ENCODE results near the gene GGCT. TPM values are rescaled to one million over a fixed set of nuclear protein-coding genes. Genes with fewer than 3 reads are reported as not detected.

GGCT gene
- polyA plus RNA-seq, 2 of the 4 experiments (the other 2 are of a cell fraction) = 69.7 to 79.6 TPM

DNA sequence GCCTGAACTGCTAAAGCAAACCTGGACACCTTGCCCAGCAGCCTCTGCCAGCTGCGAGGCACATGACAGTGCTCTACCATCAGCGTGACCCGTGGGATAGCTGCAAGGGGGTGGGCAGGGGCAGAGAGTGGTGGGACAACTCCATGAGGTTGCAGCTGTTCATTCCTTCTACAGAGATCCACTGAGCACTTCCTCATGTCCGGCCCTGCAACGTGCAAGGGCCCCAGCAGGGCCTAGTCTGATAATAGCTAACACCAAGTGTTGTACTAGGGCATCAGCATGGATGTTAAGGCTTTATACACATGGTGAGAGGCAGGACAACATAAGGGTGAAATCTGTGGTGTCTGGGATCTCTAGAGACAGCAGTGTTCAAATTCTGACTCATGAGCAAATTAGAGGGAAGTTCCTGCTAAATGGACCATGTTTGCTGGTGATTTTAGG is 40.4 kb downstream of the GGCT start:
- Histone ChIP-seq H3K9me3 (no peaks in the 10 kb centered on the region), H3K4me3 (no peak overlapping the region), H3K4me2 (peak overlapping the region; percentile 13; the same call in 1 of the 3 replicates), H3K4me1 (peaks cover 62% of the 10 kb centered on the region), H3K27ac (peak overlapping the region in 1 of 2 experiments; percentile 60; a peak in 3 of 6 replicates)
- TF ChIP-seq RAD21 (conservative IDR thresholded peaks at IDR 0.05 in 1 of 2, IDR thresholded peaks at IDR 0.05 in 1 of 2) = no peak
- TF ChIP-seq, protein P1, sequence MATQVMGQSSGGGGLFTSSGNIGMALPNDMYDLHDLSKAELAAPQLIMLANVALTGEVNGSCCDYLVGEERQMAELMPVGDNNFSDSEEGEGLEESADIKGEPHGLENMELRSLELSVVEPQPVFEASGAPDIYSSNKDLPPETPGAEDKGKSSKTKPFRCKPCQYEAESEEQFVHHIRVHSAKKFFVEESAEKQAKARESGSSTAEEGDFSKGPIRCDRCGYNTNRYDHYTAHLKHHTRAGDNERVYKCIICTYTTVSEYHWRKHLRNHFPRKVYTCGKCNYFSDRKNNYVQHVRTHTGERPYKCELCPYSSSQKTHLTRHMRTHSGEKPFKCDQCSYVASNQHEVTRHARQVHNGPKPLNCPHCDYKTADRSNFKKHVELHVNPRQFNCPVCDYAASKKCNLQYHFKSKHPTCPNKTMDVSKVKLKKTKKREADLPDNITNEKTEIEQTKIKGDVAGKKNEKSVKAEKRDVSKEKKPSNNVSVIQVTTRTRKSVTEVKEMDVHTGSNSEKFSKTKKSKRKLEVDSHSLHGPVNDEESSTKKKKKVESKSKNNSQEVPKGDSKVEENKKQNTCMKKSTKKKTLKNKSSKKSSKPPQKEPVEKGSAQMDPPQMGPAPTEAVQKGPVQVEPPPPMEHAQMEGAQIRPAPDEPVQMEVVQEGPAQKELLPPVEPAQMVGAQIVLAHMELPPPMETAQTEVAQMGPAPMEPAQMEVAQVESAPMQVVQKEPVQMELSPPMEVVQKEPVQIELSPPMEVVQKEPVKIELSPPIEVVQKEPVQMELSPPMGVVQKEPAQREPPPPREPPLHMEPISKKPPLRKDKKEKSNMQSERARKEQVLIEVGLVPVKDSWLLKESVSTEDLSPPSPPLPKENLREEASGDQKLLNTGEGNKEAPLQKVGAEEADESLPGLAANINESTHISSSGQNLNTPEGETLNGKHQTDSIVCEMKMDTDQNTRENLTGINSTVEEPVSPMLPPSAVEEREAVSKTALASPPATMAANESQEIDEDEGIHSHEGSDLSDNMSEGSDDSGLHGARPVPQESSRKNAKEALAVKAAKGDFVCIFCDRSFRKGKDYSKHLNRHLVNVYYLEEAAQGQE (IDR thresholded peaks at IDR 0.05) = no peak
- no peak for TF ChIP-seq CEBPB (IDR thresholded peaks at IDR 0.05)
- TF ChIP-seq KDM1A (IDR thresholded peaks at IDR 0.05; ENCODE audit: low read depth) = no peak
- TF ChIP-seq, protein P2, sequence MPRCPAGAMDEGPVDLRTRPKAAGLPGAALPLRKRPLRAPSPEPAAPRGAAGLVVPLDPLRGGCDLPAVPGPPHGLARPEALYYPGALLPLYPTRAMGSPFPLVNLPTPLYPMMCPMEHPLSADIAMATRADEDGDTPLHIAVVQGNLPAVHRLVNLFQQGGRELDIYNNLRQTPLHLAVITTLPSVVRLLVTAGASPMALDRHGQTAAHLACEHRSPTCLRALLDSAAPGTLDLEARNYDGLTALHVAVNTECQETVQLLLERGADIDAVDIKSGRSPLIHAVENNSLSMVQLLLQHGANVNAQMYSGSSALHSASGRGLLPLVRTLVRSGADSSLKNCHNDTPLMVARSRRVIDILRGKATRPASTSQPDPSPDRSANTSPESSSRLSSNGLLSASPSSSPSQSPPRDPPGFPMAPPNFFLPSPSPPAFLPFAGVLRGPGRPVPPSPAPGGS (IDR thresholded peaks at IDR 0.05) = no peak
- ChIA-PET POLR2A (interaction anchor here (2.2 kb wide), 1 partner anchor 14 kb away, joined by 12 read pairs; the partner anchor contains the start of gene NOD1), CTCF (interaction anchor here (1.0 kb wide), 1 partner anchor 17 kb away, joined by 3 read pairs; no protein-coding TSS in a partner anchor)
- no peak for FAIRE-seq
- no peak for DNase-seq (ENCODE audit: low read depth in 1 of 2, low spot score in 1 of 2)
- ATAC-seq = no peak
- 99% methylated on average over 5 of the region's 5 CpGs for WGBS (ENCODE audit: missing lambda C conversion rate)

DNA sequence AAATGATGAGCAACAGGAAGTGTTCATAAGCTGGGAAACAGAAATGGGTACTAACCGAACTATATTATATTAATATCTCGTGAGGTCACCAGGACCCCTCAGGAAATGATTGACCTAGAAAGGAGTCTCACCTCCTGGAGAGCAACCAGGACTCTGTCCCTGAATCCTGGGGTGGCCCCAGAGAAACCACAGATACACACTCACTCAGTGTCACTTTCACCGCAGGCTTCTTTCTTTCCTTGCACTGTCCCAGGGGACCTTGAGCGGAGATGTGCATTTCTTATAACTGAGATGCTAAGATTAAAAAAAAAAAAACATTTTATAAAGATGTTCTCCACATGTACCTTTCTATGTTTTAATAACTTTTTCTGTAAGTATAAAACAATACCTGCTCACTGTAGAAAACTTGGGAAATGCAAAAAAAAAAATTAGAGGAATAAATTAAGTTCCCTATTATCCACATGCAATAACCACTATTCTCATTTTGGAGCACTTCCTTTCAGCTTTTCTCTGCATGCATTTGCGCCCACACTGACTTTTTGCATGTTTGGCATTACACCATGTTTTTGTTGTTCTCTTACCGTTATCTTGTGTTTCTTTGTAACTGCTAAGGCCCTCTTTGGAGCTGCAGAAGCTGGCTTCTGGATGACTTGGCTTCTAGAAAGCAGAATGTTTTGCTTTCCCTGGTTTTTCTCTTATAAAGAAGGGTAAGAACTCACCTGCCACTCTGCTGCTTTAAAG is 41.1 kb downstream of the GGCT start:
- ATAC-seq (no peak), DNase-seq (ENCODE audit: low read depth in 1 of 2, low spot score in 1 of 2) (no peak), FAIRE-seq (no peak)
- ChIA-PET POLR2A (no interaction called here), CTCF (interaction anchor here (1.1 kb wide), 1 partner anchor 11 kb away, joined by 3 read pairs; no protein-coding TSS in a partner anchor)
- WGBS (ENCODE audit: missing lambda C conversion rate) = 89% methylated on average over 6 of the region's 6 CpGs
- no peaks in the 10 kb centered on the region for H3K9me3 ChIP-seq
- H3K4me3 ChIP-seq = no peak overlapping the region
- no peak overlapping the region for H3K4me2 ChIP-seq
- TF ChIP-seq, protein P3, sequence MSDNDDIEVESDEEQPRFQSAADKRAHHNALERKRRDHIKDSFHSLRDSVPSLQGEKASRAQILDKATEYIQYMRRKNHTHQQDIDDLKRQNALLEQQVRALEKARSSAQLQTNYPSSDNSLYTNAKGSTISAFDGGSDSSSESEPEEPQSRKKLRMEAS (IDR thresholded peaks at IDR 0.05) = no peak
- TF ChIP-seq FOSB (CRISPR knock-in tag; IDR thresholded peaks at IDR 0.05) (no peak), NPAS2 (CRISPR knock-in tag; IDR thresholded peaks at IDR 0.05; ENCODE audit: borderline replicate concordance) (no peak), EHMT2 (IDR thresholded peaks at IDR 0.05; ENCODE audit: low read depth) (no peak), ZNF302 (CRISPR knock-in tag; IDR thresholded peaks at IDR 0.05) (no peak), SMC3 (IDR thresholded peaks at IDR 0.05) (no peak), RCOR1 (IDR thresholded peaks at IDR 0.05; ENCODE audit: low read depth, low read length) (no peak), HDAC2 (IDR thresholded peaks at IDR 0.05) (no peak), CEBPB (IDR thresholded peaks at IDR 0.05) (no peak), HEYL (CRISPR knock-in tag; IDR thresholded peaks at IDR 0.05) (no peak)
- TF ChIP-seq, protein P4, sequence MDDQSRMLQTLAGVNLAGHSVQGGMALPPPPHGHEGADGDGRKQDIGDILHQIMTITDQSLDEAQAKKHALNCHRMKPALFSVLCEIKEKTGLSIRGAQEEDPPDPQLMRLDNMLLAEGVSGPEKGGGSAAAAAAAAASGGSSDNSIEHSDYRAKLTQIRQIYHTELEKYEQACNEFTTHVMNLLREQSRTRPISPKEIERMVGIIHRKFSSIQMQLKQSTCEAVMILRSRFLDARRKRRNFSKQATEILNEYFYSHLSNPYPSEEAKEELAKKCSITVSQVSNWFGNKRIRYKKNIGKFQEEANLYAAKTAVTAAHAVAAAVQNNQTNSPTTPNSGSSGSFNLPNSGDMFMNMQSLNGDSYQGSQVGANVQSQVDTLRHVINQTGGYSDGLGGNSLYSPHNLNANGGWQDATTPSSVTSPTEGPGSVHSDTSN (IDR thresholded peaks at IDR 0.05) = no peak
- TF ChIP-seq, protein P1 (IDR thresholded peaks at IDR 0.05) = no peak
- peaks cover 62% of the 10 kb centered on the region for H3K4me1 ChIP-seq
- peak overlapping the region in 1 of 2 experiments; percentile 60; a peak in 3 of 6 replicates for H3K27ac ChIP-seq

All from A549 (cell line).